ENCODE measurements around the gene DCTPP1. TPM values are rescaled to one million over a fixed set of nuclear protein-coding genes. Genes with fewer than 3 reads are reported as not detected.

The DCTPP1 gene
- total and polyA plus RNA-seq, 2 of the 13 experiments (the other 11 are each of a cell fraction or from before 2014, with no cell fraction given): 54.8 to 74.4 TPM

DNA sequence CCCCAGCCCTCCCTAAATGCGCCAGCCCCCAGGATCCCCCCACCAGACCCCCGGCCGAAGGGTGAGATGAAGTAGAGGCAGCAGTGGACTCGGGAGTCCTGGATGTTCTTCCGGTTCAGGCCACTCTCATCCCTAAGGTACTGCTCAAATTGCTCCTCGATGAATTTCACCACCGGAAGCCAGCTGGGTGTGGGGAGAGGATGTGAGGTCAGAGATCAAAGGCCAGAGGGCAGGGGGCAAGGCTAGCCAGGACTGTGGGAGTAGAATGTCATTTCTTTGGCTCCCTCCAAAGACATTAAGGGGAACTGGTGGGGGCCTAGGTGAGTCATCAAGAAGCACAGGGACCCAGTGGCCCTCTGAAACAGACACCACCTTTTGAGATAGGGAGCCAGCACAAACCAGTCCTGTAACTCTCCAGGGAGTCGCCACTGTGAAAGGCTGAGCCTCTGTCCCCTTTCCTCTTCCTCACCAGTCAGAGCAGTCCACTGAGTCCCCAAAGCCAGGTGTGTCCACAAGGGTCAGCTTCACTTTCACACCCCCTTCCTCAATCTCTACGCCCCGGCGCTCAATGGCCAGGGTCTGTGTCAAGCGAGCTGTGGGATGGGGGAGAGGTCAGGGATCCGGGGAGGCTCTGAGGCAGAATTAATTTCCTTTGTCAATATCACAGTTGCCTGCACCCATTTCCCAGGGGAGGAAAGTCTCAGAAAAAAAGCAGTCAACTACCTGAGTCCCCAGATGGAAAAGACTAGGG is 48.4 kb downstream of the DCTPP1 start (continued):
- TF ChIP-seq, protein P1, sequence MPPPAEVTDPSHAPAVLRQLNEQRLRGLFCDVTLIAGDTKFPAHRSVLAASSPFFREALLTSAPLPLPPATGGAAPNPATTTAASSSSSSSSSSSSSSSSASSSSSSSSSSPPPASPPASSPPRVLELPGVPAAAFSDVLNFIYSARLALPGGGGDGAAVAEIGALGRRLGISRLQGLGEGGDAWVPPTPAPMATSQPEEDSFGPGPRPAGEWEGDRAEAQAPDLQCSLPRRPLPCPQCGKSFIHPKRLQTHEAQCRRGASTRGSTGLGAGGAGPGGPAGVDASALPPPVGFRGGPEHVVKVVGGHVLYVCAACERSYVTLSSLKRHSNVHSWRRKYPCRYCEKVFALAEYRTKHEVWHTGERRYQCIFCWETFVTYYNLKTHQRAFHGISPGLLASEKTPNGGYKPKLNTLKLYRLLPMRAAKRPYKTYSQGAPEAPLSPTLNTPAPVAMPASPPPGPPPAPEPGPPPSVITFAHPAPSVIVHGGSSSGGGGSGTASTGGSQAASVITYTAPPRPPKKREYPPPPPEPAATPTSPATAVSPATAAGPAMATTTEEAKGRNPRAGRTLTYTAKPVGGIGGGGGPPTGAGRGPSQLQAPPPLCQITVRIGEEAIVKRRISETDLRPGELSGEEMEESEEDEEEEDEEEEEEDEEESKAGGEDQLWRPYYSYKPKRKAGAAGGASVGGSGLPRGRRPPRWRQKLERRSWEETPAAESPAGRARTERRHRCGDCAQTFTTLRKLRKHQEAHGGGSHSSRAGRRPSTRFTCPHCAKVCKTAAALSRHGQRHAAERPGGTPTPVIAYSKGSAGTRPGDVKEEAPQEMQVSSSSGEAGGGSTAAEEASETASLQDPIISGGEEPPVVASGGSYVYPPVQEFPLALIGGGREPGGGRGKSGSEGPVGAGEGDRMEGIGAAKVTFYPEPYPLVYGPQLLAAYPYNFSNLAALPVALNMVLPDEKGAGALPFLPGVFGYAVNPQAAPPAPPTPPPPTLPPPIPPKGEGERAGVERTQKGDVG (CRISPR knock-in tag; IDR thresholded peaks at IDR 0.05; ENCODE audit: borderline replicate concordance): 0 out of 2 replicates have a peak, but pooled peaks have one; percentile 43
- TF ChIP-seq YY1 (IDR thresholded peaks at IDR 0.05; ENCODE audit: insufficient read depth, insufficient replicate concordance, low read depth, low read length) (no peak), HNF4G (IDR thresholded peaks at IDR 0.05; ENCODE audit: borderline replicate concordance, low read depth, low read length) (peak; percentile 71; the same call in 1 of the 2 replicates), HNF4G (CRISPR knock-in tag; IDR thresholded peaks at IDR 0.05; ENCODE audit: borderline replicate concordance, low read depth) (0 out of 2 replicates have a peak, but pooled peaks have one; percentile 39), NCOR1 (IDR thresholded peaks at IDR 0.05; ENCODE audit: borderline replicate concordance, low read length) (no peak), ZNF484 (CRISPR knock-in tag; IDR thresholded peaks at IDR 0.05; ENCODE audit: borderline replicate concordance, low read depth) (no peak), KDM3A (CRISPR knock-in tag; IDR thresholded peaks at IDR 0.05; ENCODE audit: low read depth) (no peak), PHF20 (CRISPR knock-in tag; IDR thresholded peaks at IDR 0.05) (peak; percentile 64; the same call in 1 of the 2 replicates), ZNF598 (CRISPR knock-in tag; IDR thresholded peaks at IDR 0.05; ENCODE audit: borderline replicate concordance) (peak; percentile 54; the same call in 1 of the 2 replicates), ZNF441 (CRISPR knock-in tag; IDR thresholded peaks at IDR 0.05; ENCODE audit: borderline replicate concordance) (no peak), ESRRA (CRISPR knock-in tag; IDR thresholded peaks at IDR 0.05; ENCODE audit: low read depth) (0 out of 2 replicates have a peak, but pooled peaks have one; percentile 31), GATAD1 (CRISPR knock-in tag; IDR thresholded peaks at IDR 0.05) (peak; percentile 26; the same call in 1 of the 2 replicates)
- TF ChIP-seq, protein P2, sequence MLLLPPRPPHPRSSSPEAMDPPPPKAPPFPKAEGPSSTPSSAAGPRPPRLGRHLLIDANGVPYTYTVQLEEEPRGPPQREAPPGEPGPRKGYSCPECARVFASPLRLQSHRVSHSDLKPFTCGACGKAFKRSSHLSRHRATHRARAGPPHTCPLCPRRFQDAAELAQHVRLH (CRISPR knock-in tag; IDR thresholded peaks at IDR 0.05; ENCODE audit: borderline replicate concordance, low read depth): no peak
- TF ChIP-seq, protein P3, sequence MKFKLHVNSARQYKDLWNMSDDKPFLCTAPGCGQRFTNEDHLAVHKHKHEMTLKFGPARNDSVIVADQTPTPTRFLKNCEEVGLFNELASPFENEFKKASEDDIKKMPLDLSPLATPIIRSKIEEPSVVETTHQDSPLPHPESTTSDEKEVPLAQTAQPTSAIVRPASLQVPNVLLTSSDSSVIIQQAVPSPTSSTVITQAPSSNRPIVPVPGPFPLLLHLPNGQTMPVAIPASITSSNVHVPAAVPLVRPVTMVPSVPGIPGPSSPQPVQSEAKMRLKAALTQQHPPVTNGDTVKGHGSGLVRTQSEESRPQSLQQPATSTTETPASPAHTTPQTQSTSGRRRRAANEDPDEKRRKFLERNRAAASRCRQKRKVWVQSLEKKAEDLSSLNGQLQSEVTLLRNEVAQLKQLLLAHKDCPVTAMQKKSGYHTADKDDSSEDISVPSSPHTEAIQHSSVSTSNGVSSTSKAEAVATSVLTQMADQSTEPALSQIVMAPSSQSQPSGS (CRISPR knock-in tag; IDR thresholded peaks at IDR 0.05): no peak
- TF ChIP-seq, protein P4, sequence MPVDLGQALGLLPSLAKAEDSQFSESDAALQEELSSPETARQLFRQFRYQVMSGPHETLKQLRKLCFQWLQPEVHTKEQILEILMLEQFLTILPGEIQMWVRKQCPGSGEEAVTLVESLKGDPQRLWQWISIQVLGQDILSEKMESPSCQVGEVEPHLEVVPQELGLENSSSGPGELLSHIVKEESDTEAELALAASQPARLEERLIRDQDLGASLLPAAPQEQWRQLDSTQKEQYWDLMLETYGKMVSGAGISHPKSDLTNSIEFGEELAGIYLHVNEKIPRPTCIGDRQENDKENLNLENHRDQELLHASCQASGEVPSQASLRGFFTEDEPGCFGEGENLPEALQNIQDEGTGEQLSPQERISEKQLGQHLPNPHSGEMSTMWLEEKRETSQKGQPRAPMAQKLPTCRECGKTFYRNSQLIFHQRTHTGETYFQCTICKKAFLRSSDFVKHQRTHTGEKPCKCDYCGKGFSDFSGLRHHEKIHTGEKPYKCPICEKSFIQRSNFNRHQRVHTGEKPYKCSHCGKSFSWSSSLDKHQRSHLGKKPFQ (CRISPR knock-in tag; IDR thresholded peaks at IDR 0.05; ENCODE audit: insufficient replicate concordance): no peak
- TF ChIP-seq, protein P5, sequence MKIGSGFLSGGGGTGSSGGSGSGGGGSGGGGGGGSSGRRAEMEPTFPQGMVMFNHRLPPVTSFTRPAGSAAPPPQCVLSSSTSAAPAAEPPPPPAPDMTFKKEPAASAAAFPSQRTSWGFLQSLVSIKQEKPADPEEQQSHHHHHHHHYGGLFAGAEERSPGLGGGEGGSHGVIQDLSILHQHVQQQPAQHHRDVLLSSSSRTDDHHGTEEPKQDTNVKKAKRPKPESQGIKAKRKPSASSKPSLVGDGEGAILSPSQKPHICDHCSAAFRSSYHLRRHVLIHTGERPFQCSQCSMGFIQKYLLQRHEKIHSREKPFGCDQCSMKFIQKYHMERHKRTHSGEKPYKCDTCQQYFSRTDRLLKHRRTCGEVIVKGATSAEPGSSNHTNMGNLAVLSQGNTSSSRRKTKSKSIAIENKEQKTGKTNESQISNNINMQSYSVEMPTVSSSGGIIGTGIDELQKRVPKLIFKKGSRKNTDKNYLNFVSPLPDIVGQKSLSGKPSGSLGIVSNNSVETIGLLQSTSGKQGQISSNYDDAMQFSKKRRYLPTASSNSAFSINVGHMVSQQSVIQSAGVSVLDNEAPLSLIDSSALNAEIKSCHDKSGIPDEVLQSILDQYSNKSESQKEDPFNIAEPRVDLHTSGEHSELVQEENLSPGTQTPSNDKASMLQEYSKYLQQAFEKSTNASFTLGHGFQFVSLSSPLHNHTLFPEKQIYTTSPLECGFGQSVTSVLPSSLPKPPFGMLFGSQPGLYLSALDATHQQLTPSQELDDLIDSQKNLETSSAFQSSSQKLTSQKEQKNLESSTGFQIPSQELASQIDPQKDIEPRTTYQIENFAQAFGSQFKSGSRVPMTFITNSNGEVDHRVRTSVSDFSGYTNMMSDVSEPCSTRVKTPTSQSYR (CRISPR knock-in tag; IDR thresholded peaks at IDR 0.05; ENCODE audit: borderline replicate concordance): 0 out of 2 replicates have a peak, but pooled peaks have one; percentile 7

Data from HepG2 (cell line).